K562 (cell line): Measurements from ENCODE around the gene MS4A4E. TPM values are rescaled to one million over a fixed set of nuclear protein-coding genes. Genes with fewer than 3 reads are reported as not detected.
A peak's percentile ranks its signal among the peaks of the same experiment; 100 is the strongest.

ENCODE experiments used
- ATAC-seq: fragments of 200-7000 bp; cut with Tn5 transposase; 3 replicates; pipeline ENCODE4 v1.9.1; 2020; ENCODE audit warnings: moderate library complexity
- Bru-seq: library from RNA; stranded (reverse); fragments of 400-500 nt; gene quantifications from one replicate; lab custom pipeline; 2021; lab: Mats Ljungman, UMichigan
- BruChase-seq, 2 experiments: library from RNA; stranded (reverse); fragments of 400-500 nt; gene quantifications; one replicate each; lab custom pipeline; 2021; lab: Mats Ljungman, UMichigan
- BruUV-seq: library from RNA; stranded (reverse); fragments of 400-500 nt; replicated peaks from 2 replicates; lab custom pipeline; 2021; lab: Mats Ljungman, UMichigan
- CTCF ChIA-PET: fragments of 300-600 bp; formaldehyde crosslinking; extraction: SDS; loops from one replicate; lab custom pipeline; 2021; ENCODE audit warnings: low intra/inter-chr PET ratio; lab: Yijun Ruan, JAX
- POLR2A ChIA-PET: fragments of 300-600, 350-650 bp; sonication (Branson Sonifier 250); formaldehyde crosslinking; extraction: SDS; loops from one replicate; lab custom pipeline; 2021; ENCODE audit warnings: antibody characterized with exemption, inconsistent platforms; lab: Yijun Ruan, JAX
- DNase-seq, 4 experiments: peaks; one replicate each; pipeline versions ENCODE4 v3.0.0 to v3.0.0-alpha.2; 2011 to 2018; ENCODE audit warnings: low spot score in 3 of 4, mixed read lengths in 3 of 4; ENCODE audit errors: extremely low read depth in 1 of 4
- FAIRE-seq: peaks from 2 replicates; lab custom pipeline; 2011; peaks lifted over from hg19 to GRCh38; lab: Jason Lieb, UNC
- H2AFZ ChIP-seq: 2 replicates; pipeline ENCODE4 v1.6.0; 2011; ENCODE audit warnings: low read depth, low read length, control low read depth, inconsistent platforms
- H3K27ac ChIP-seq: fragments of 200-600 bp; 3 replicates; pipeline ENCODE4 v1.8.0; 2011; ENCODE audit warnings: low read depth, mild to moderate bottlenecking, control low read depth, inconsistent platforms, low read length, moderate library complexity, mixed read lengths; ENCODE audit errors: extremely low read depth
- H3K27me3 ChIP-seq, 2 experiments: fragments of 300-600 bp in 1 of 2; 2 replicates in 1 of 2; 3 replicates in 1 of 2; pipeline versions ENCODE4 v1.6.0 to v1.8.0; 2011; ENCODE audit warnings: inconsistent platforms in 2 of 2, low read length in 2 of 2, mild to moderate bottlenecking in 1 of 2, mixed read lengths in 1 of 2, moderate library complexity in 1 of 2; ENCODE audit not compliant: control insufficient read depth in 2 of 2, insufficient read depth in 2 of 2
- H3K36me3 ChIP-seq: fragments of 300-600 bp; 3 replicates; pipeline ENCODE4 v1.8.0; 2011; ENCODE audit warnings: mild to moderate bottlenecking, low read length, inconsistent platforms; ENCODE audit not compliant: control insufficient read depth, insufficient read depth
- H3K4me1 ChIP-seq, 2 experiments: fragments of 200-600 bp in 1 of 2; replicated peaks in 1 of 2; 2 replicates in 1 of 2; 3 replicates in 1 of 2; pipeline versions ENCODE4 v1.5.1 to v1.8.0; 2011; ENCODE audit warnings: inconsistent platforms in 2 of 2, low read length in 2 of 2, mild to moderate bottlenecking in 1 of 2, mixed read lengths in 1 of 2, moderate library complexity in 1 of 2; ENCODE audit not compliant: control insufficient read depth in 2 of 2, insufficient read depth in 2 of 2
- H3K4me2 ChIP-seq: 2 replicates; pipeline ENCODE4 v1.6.1; 2011; ENCODE audit warnings: low read length, control low read depth, inconsistent platforms, mixed read lengths; ENCODE audit not compliant: insufficient read depth
- H3K4me3 ChIP-seq: fragments of 200-600 bp; sonication (generic), shearing (Covaris generic); 2 replicates; pipeline ENCODE4 v1.5.1; 2016; ENCODE audit warnings: control low read depth, inconsistent platforms
- H3K79me2 ChIP-seq: fragments of 200-600 bp; 3 replicates; pipeline ENCODE4 v1.8.0; 2011; ENCODE audit warnings: low read length, inconsistent platforms; ENCODE audit not compliant: control insufficient read depth, insufficient read depth
- H3K9ac ChIP-seq, 2 experiments: 2 replicates each; pipeline versions ENCODE4 v1.6.0 to v1.6.1; 2011; ENCODE audit warnings: low read depth in 2 of 2, low read length in 2 of 2, control low read depth in 1 of 2, inconsistent platforms in 1 of 2, mild to moderate bottlenecking in 1 of 2, mixed read lengths in 1 of 2; ENCODE audit not compliant: insufficient read depth in 1 of 2
- H3K9me1 ChIP-seq: one replicate; pipeline ENCODE4 v1.6.0; 2011; ENCODE audit warnings: inconsistent platforms, mild to moderate bottlenecking, low read length, moderate library complexity; ENCODE audit not compliant: control insufficient read depth, insufficient read depth
- H3K9me3 ChIP-seq: replicated peaks from 2 replicates; pipeline ENCODE4 v1.5.1; 2011; ENCODE audit warnings: low read depth, low read length, inconsistent platforms; ENCODE audit not compliant: control insufficient read depth, insufficient read depth
- H4K20me1 ChIP-seq: replicated peaks from 2 replicates; pipeline ENCODE4 v1.6.1; 2011; ENCODE audit warnings: low read length, inconsistent platforms, mixed read lengths; ENCODE audit not compliant: control insufficient read depth, insufficient read depth
- CTBP1 ChIP-seq: fragments of 450-650 bp; IDR thresholded peaks from 2 replicates; pipeline ENCODE4 v1.6.1; 2016; ENCODE audit warnings: borderline replicate concordance
- MYBL2 ChIP-seq, 2 experiments: fragments of 450-650 bp in 1 of 2; sonication (generic) in 1 of 2; formaldehyde crosslinking in 1 of 2; IDR thresholded peaks; 2 replicates each; pipeline versions ENCODE4 v1.6.1 to v1.8.1; 2017 to 2022; ENCODE audit warnings: borderline replicate concordance in 1 of 2, inconsistent platforms in 1 of 2, low read depth in 1 of 2, mild to moderate bottlenecking in 1 of 2, missing genetic modification reagents in 1 of 2, moderate library complexity in 1 of 2
- PHB ChIP-seq: fragments of 250-450 bp; sonication (Bioruptor Pico); IDR thresholded peaks from 2 replicates; pipeline ENCODE4 v1.5.0; 2021
- SOX6 ChIP-seq: fragments of 450-650 bp; IDR thresholded peaks from 2 replicates; pipeline ENCODE4 v1.6.1; 2014; ENCODE audit warnings: mild to moderate bottlenecking
- ZNF140 ChIP-seq: fragments of 250-450 bp; sonication (Bioruptor Pico); IDR thresholded peaks from 2 replicates; pipeline ENCODE4 v1.8.0; 2021; ENCODE audit warnings: moderate library complexity, mild to moderate bottlenecking, inconsistent platforms
- ZNF699 ChIP-seq: fragments of 250-450 bp; sonication (Bioruptor Pico); IDR thresholded peaks from 2 replicates; pipeline ENCODE4 v1.8.0; 2021; ENCODE audit warnings: mild to moderate bottlenecking, moderate library complexity; ENCODE audit not compliant: insufficient replicate concordance
- ZNF766 ChIP-seq: fragments of 200-800 bp; sonication (Bioruptor generic); conservative IDR thresholded peaks from 2 replicates; pipeline ENCODE4 v1.6.1; 2016; ENCODE audit warnings: missing genetic modification characterization, missing compliant biosample characterization
- WGBS: fragments of 100-300 bp; shearing (Covaris generic); methylation state at CpG from one replicate; pipeline ENCODE4 v1.1.6; 2016; ENCODE audit warnings: low coverage, mixed read lengths; ENCODE audit not compliant: insufficient coverage; ENCODE audit errors: missing lambda C conversion rate; 5-methylcytosine and 5-hydroxymethylcytosine counted together
- in situ Hi-C: fragments of 300-500 bp; cut with MboI; formaldehyde crosslinking; loops from 4 replicates; pipeline ENCODE4 v1.15.0; 2018; ENCODE audit warnings: inconsistent platforms, mixed read lengths
- intact Hi-C: fragments of 100-400 bp; cut with micrococcal nuclease; formaldehyde crosslinking; loops from 2 replicates; pipeline ENCODE4 v1.14.2; 2022
- long read RNA-seq, 3 experiments: library from polyadenylated mRNA in 2 of 3; library from RNA in 1 of 3; unstranded in 2 of 3; stranded (forward) in 1 of 3; transcript quantifications; one replicate each; pipeline ENCODE4 v2.0.0, GENCODE V29; 2019 to 2022
- polyA minus RNA-seq, 3 experiments: library from RNA; depleted of rRNA, polyadenylated mRNA; stranded (reverse); fragments of >200 nt; gene quantifications; 2 replicates each; pipeline ENCODE4 v1.2.3, GENCODE V29; 2011
- polyA plus RNA-seq, 8 experiments: library from polyadenylated mRNA; depleted of rRNA in 4 of 8; stranded (reverse) in 5 of 8; unstranded in 3 of 8; fragments of >200 nt; fragmentation: Nextera tagmentation in 2 of 8; fragmentation: Illumina TruSeq in 1 of 8; extraction: Ambion mirVana in 2 of 8; extraction: Trizol in 1 of 8; gene quantifications; 2 replicates each; pipeline versions ENCODE4 v1.2.1 to v1.2.3, GENCODE V29; 2011 to 2014; ENCODE audit warnings: inconsistent platforms in 1 of 8, missing spikeins in 1 of 8
- total RNA-seq, 7 experiments: library from RNA; depleted of rRNA in 6 of 7; stranded (reverse); fragments of >200 nt in 6 of 7; fragmentation: Illumina TruSeq in 2 of 7; extraction: Trizol in 2 of 7; gene quantifications; 2 replicates each; pipeline versions ENCODE4 v1.2.1 to v1.2.3, GENCODE V29; 2011 to 2021; ENCODE audit warnings: low replicate concordance in 1 of 7
- TF ChIP-seq, protein P1 (sequence below), 2 experiments: fragments of 450-650 bp in 1 of 2; sonication (generic) in 1 of 2; formaldehyde crosslinking in 1 of 2; IDR thresholded peaks in 1 of 2; conservative IDR thresholded peaks in 1 of 2; 2 replicates each; pipeline versions ENCODE4 v1.6.1 to v1.8.1; 2016 to 2023; ENCODE audit warnings: mild to moderate bottlenecking in 2 of 2, moderate library complexity in 2 of 2, inconsistent platforms in 1 of 2, missing genetic modification reagents in 1 of 2
- TF ChIP-seq, protein P2 (sequence below): fragments of 250-450 bp; sonication (Bioruptor Pico); IDR thresholded peaks from 2 replicates; pipeline ENCODE4 v1.5.0; 2021; ENCODE audit warnings: mild to moderate bottlenecking, moderate library complexity
- TF ChIP-seq, protein P3 (sequence below): fragments of 250-450 bp; sonication (Bioruptor Pico); IDR thresholded peaks from 2 replicates; pipeline ENCODE4 v1.8.0; 2022; ENCODE audit warnings: inconsistent platforms

The MS4A4E gene
- not detected in 2 replicates for total RNA-seq (2011; cell fraction: chromatin; rRNA removed; ENCODE audit: low replicate concordance)
- not detected in 2 replicates for total RNA-seq (2011; cell fraction: nucleolus; rRNA removed)
- not detected in 2 replicates for total RNA-seq (2011; cell fraction: nucleoplasm; rRNA removed)
- 0.24 and 0.36 TPM in 2 replicates for total RNA-seq (2014; rRNA removed)
- total RNA-seq (2014; rRNA removed; fragmentation: Illumina TruSeq; extraction: Trizol): 0.32 TPM in 1 of 2 replicates, not detected in the other
- 0.65 and 0.87 TPM in 2 replicates for total RNA-seq (2015; rRNA removed; fragmentation: Illumina TruSeq; extraction: Trizol)
- total RNA-seq (2021): 0.33 TPM in 1 of 2 replicates, not detected in the other
- 0.27 TPM in 1 of 2 replicates, not detected in the other for polyA plus RNA-seq (2011; rRNA removed)
- not detected in 2 replicates for polyA plus RNA-seq (2011; cell fraction: cytosol; rRNA removed)
- polyA plus RNA-seq (2011; cell fraction: nucleus; rRNA removed): 0.16 and 1.2 TPM in 2 replicates
- polyA plus RNA-seq (2012): 0.61 and 1.3 TPM in 2 replicates
- 0.14 and 0.36 TPM in 2 replicates for polyA plus RNA-seq (2014; fragmentation: Illumina TruSeq; extraction: Trizol)
- under 1 TPM; 0.11 to 0.22 TPM for polyA plus RNA-seq (2014; fragmentation: Nextera tagmentation; extraction: Ambion mirVana)
- 0.27 and 0.81 TPM in 2 replicates for polyA plus RNA-seq (2014; rRNA removed)
- polyA minus RNA-seq (2011; rRNA and poly(A)+ RNA removed): 0.84 TPM in 1 of 2 replicates, not detected in the other
- polyA minus RNA-seq (2011; cell fraction: cytosol; rRNA and poly(A)+ RNA removed): not detected in 2 replicates
- 2.4 TPM in 1 of 2 replicates, not detected in the other for polyA minus RNA-seq (2011; cell fraction: nucleus; rRNA and poly(A)+ RNA removed)
- Bru-seq, nascent RNA: percentile 28 among the genes with signal in this experiment
- BruChase-seq, experiment 1, labeled RNA remaining after a 2-hour chase: percentile 44 among the genes with signal in this experiment
- percentile 45 among the genes with signal in this experiment for BruChase-seq, experiment 2, labeled RNA remaining after a 6-hour chase
- long read RNA-seq, experiment 1: 0 reads
- long read RNA-seq, experiment 2: 0 reads
- long read RNA-seq, experiment 3: 0 reads

DNA sequence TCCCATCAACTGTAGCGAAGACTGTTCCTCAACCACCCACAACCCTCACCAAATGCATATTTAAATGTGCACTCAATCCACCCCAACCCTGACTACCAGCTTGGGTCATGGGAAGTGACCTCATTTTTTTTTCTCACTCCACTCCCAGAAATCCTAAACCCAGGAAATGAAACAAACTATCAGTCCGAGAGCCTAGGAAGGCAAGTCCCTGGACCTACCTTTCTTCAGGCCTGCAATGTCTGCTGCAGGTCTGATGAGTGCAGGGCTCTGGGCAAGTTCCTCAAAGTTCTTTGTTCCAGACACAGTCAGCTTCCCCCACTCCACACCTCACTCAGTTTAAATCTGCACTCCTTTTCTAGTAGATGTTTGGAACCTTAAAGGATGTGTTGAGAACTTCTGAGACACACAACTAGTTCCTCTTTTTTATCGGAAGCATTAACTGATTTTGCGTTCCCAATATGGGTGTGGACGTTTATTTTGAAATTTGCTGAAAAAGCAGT is at the start of gene MS4A4E:
MS4A4E (minus strand) TSS at position 398 of the 500 bp plus-strand sequence. CDS start 13,082 bp downstream, outside the sequence.
- ChIA-PET CTCF (no interaction called here), POLR2A (no interaction called here)
- Histone ChIP-seq H3K79me2 (no peaks in the 10 kb centered on the region), H2AFZ (peak within 1 kb of the TSS; percentile 37), H3K27ac (no peak within 1 kb of the TSS), H4K20me1 (no peaks in the 10 kb centered on the region), H3K9me3 (no peaks in the 10 kb centered on the region), H3K27me3 (no peaks in the 10 kb centered on the region), H3K9me1 (no peaks in the 10 kb centered on the region), H3K9ac (no peak within 1 kb of the TSS), H3K4me2 (no peak within 1 kb of the TSS), H3K4me1 (peaks cover 3 to 8% of the 10 kb centered on the region in 2 experiments; a peak in 3 of 5 replicates), H3K4me3 (no peak within 1 kb of the TSS), H3K36me3 (no peaks in the 10 kb centered on the region)
- ATAC-seq (peak; percentile 57), FAIRE-seq (no peak), DNase-seq (peak in 1 of 4 experiments; percentile 6)
- intact Hi-C loops (no loop called here), in situ Hi-C loops (no loop called here)
- no TSS peak for BruUV-seq
- 21% methylated on average over 5 of the region's 5 CpGs for WGBS
- TF ChIP-seq ZNF766 (peak; percentile 48; the same call in 1 of the 2 replicates), CTBP1 (no peak), ZNF140 (CRISPR knock-in tag) (no peak), PHB (no peak), SOX6 (peak; percentile 24; the same call in 1 of the 2 replicates), MYBL2 (IDR thresholded peaks at IDR 0.05; ENCODE audit: low read depth) (peak; percentile 33; the same call in 1 of the 2 replicates), MYBL2 (CRISPR knock-in tag; IDR thresholded peaks at IDR 0.05; ENCODE audit: borderline replicate concordance) (no peak), ZNF699 (no peak)
- TF ChIP-seq, protein P1, sequence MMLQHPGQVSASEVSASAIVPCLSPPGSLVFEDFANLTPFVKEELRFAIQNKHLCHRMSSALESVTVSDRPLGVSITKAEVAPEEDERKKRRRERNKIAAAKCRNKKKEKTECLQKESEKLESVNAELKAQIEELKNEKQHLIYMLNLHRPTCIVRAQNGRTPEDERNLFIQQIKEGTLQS (IDR thresholded peaks at IDR 0.05): no peak
- TF ChIP-seq, protein P1 (CRISPR knock-in tag; conservative IDR thresholded peaks at IDR 0.05): no peak
- TF ChIP-seq, protein P2, sequence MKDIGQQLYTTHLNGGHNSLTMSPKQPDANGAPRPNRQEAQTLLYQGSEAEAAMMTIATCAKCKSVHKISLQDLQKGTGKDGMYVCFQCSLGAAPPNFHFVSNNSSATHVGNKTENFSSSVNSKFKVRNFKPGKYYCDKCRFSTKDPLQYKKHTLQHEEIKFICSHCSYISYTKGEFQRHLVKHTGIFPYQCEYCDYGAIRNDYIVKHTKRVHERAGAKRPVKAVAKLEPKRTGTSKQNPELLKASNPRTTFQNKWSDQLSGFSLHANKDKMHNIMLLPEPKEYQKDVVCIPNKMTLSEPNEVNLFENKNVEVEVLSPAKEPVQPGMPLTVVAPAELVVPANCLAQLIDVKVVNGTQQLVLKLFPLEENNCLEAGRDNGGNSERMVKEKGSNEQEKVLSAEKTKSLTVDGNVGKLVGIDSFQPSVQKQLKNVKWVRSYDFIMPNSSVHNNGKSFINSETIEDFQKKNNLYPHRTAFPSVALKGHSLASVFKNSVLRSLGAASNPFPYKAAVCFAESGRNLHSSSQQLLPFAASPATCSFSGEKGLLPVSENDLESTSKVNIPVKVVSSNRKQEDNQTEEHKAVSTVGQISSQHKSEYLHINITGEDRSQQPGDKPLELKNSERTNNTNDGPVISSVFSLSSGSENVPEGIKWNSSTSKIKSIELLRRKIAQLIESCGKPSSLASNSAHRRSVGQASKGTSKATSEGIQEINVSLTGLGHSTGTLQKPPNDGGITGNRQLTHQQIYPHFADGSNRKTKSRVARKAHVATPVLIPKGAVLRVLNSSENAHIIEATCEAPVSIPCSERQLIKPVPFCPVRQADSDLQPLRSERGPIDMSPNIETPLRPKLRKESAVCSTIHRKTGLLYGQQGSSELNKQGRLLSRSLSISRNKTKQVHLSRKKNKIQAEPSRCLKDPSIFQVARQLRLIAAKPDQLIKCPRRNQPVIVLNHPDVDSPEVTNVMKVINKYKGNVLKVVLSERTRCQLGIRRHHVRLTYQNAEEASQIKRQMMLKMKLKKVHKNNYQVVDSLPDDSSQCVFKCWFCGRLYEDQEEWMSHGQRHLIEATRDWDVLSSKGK (CRISPR knock-in tag): no peak
- TF ChIP-seq, protein P3, sequence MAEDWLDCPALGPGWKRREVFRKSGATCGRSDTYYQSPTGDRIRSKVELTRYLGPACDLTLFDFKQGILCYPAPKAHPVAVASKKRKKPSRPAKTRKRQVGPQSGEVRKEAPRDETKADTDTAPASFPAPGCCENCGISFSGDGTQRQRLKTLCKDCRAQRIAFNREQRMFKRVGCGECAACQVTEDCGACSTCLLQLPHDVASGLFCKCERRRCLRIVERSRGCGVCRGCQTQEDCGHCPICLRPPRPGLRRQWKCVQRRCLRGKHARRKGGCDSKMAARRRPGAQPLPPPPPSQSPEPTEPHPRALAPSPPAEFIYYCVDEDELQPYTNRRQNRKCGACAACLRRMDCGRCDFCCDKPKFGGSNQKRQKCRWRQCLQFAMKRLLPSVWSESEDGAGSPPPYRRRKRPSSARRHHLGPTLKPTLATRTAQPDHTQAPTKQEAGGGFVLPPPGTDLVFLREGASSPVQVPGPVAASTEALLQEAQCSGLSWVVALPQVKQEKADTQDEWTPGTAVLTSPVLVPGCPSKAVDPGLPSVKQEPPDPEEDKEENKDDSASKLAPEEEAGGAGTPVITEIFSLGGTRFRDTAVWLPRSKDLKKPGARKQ: no peak
